Natural killer cell (primary cell): ENCODE results near the gene TMEM236. TPM values are rescaled to one million over a fixed set of nuclear protein-coding genes. Genes with fewer than 3 reads are reported as not detected.

Experiments used
- ATAC-seq, 3 donors: fragments of 150-1000 bp in 2 of 3; fragments of 200-7000 bp in 1 of 3; cut with Tn5 transposase; 1 replicate in 1 of 3; 2 replicates in 2 of 3; pipeline ENCODE4 v1.10.0; 2021; ENCODE audit warnings: mild to moderate bottlenecking in 2 of 3, moderate library complexity in 2 of 3
- DNase-seq, 2 donors: peaks; one replicate each; pipeline versions ENCODE4 v3.0.0 to v3.0.0-alpha.2; 2013 to 2021; ENCODE audit warnings: mixed read lengths in 1 of 2
- H3K27ac ChIP-seq: one replicate; pipeline ENCODE4 v1.5.1; 2013; ENCODE audit warnings: mild to moderate bottlenecking, low read length
- H3K27me3 ChIP-seq: one replicate; pipeline ENCODE4 v1.6.1; 2013; ENCODE audit warnings: low read length; ENCODE audit not compliant: control insufficient read depth, insufficient read depth
- H3K36me3 ChIP-seq: one replicate; pipeline ENCODE4 v1.6.1; 2013; ENCODE audit warnings: low read length; ENCODE audit not compliant: control insufficient read depth, insufficient read depth
- H3K4me1 ChIP-seq: one replicate; pipeline ENCODE4 v1.6.1; 2013; ENCODE audit warnings: low read length; ENCODE audit not compliant: control insufficient read depth, insufficient read depth
- H3K4me3 ChIP-seq: one replicate; pipeline ENCODE4 v1.5.1; 2013; ENCODE audit warnings: low read length
- H3K9me3 ChIP-seq: one replicate; pipeline ENCODE4 v1.6.1; 2013; ENCODE audit warnings: low read length; ENCODE audit not compliant: control insufficient read depth, insufficient read depth
- H3K27ac Mint-ChIP-seq, 2 donors: one replicate each; pipeline ENCODE4 v1.8.0; 2022; ENCODE audit warnings: mild to moderate bottlenecking in 2 of 2, mixed read lengths in 2 of 2, moderate library complexity in 1 of 2
- H3K27me3 Mint-ChIP-seq, 2 donors: one replicate each; pipeline ENCODE4 v1.8.0; 2022; ENCODE audit warnings: low read depth in 2 of 2, mixed read lengths in 2 of 2
- H3K36me3 Mint-ChIP-seq: one replicate; pipeline ENCODE4 v1.8.0; 2022; ENCODE audit warnings: mixed read lengths
- H3K4me1 Mint-ChIP-seq, 2 donors: one replicate each; pipeline ENCODE4 v1.8.0; 2022; ENCODE audit warnings: mixed read lengths in 2 of 2
- H3K4me3 Mint-ChIP-seq: one replicate; pipeline ENCODE4 v1.8.0; 2022; ENCODE audit warnings: mild to moderate bottlenecking, moderate library complexity, mixed read lengths
- H3K9me3 Mint-ChIP-seq, 2 donors: one replicate each; pipeline ENCODE4 v1.8.0; 2022; ENCODE audit warnings: mixed read lengths in 2 of 2
- CTCF ChIP-seq: fragments of 200-600 bp; IDR thresholded peaks from one replicate; pipeline ENCODE4 v1.8.0; 2022; ENCODE audit warnings: antibody characterized with exemption
- WGBS: methylation state at CpG from one replicate; pipeline ENCODE4 v1.1.7; 2013; ENCODE audit warnings: missing lambda C conversion rate; ENCODE audit not compliant: insufficient coverage; 5-methylcytosine and 5-hydroxymethylcytosine counted together
- intact Hi-C: fragments of 100-400 bp; cut with micrococcal nuclease; formaldehyde crosslinking; loops from one replicate; pipeline ENCODE4 v1.14.2; 2022
- total RNA-seq, 4 donors: library from RNA; stranded (reverse); fragments of 120-200 nt in 1 of 4; gene quantifications; one replicate each; pipeline versions ENCODE4 v1.2.3 to v1.2.4, GENCODE V29; 2013 to 2022

TMEM236 gene
- total RNA-seq, 3 donors from 2014 or later (not counting 1 experiment from before 2014, with no cell fraction given) = 0.16 to 0.20 (median 0.16) TPM

DNA sequence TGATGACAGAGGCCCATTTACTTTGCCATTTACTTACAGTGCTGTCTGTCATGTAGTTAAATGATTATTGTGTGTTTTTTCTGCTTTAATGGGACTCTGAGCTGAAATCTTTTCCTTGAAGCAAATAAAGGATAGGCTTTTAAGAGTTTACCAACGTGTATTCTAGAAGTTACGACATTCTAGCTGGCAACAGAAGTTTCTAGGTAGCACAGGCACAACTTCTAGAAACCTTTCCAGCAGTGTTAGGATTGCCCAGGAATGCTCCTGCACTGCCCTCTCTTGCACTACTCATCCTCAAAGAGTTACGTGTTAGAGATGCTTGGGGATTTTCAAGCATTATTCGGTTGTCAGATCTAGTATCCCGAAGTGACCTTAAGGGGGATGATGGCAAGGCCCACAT, 42.5 kb upstream of the TMEM236 start:
- TF ChIP-seq CTCF = no peak
- H3K9me3 ChIP-seq = no peaks in the 10 kb centered on the region
- no peak overlapping the region for H3K4me3 Mint-ChIP-seq
- H3K36me3 ChIP-seq = peaks cover 59% of the 10 kb centered on the region
- no peak overlapping the region for H3K27ac Mint-ChIP-seq
- H3K27ac ChIP-seq = no peak overlapping the region
- H3K27me3 Mint-ChIP-seq = no peaks in the 10 kb centered on the region
- ATAC-seq (no peak), DNase-seq (no peak)
- H3K4me3 ChIP-seq = no peak overlapping the region
- intact Hi-C loops = no loop called here
- WGBS = 94% methylated on average over 5 of the region's 5 CpGs
- H3K4me1 ChIP-seq = no peaks in the 10 kb centered on the region
- peaks cover 8% of the 10 kb centered on the region for H3K36me3 Mint-ChIP-seq
- no peaks in the 10 kb centered on the region for H3K27me3 ChIP-seq
- no peaks in the 10 kb centered on the region for H3K9me3 Mint-ChIP-seq
- H3K4me1 Mint-ChIP-seq = no peaks in the 10 kb centered on the region

DNA sequence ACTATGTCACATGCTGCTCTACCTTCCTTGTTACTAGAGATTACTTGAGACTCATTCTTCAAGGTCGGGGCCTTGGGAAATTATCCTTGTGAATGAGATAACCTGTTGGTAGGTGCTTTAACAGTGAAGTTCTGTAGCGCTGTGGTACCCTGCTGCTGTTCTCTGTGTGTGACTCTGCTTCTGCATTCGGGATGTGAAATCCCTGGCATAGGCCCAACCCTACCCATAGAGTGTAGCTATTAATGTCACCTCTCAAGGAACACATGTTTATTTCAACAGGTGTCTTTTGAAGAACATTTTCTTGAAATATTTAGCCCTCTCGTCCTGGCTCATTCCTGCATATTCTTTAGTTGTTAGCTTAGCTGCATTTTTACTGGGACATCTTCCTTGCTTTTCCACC, 41.8 kb upstream of the TMEM236 start:
- H3K9me3 ChIP-seq = no peaks in the 10 kb centered on the region
- Mint-ChIP-seq H3K27ac (no peak overlapping the region), H3K4me1 (no peaks in the 10 kb centered on the region), H3K9me3 (no peaks in the 10 kb centered on the region), H3K36me3 (peaks cover 9% of the 10 kb centered on the region), H3K27me3 (no peaks in the 10 kb centered on the region), H3K4me3 (no peak overlapping the region)
- peaks cover 65% of the 10 kb centered on the region for H3K36me3 ChIP-seq
- ATAC-seq (no peak), DNase-seq (no peak)
- intact Hi-C loops = no loop called here
- no peak overlapping the region for H3K4me3 ChIP-seq
- no peaks in the 10 kb centered on the region for H3K4me1 ChIP-seq
- 88% methylated on average over 4 of the region's 4 CpGs for WGBS
- no peak overlapping the region for H3K27ac ChIP-seq
- TF ChIP-seq CTCF = no peak
- H3K27me3 ChIP-seq = no peaks in the 10 kb centered on the region

DNA sequence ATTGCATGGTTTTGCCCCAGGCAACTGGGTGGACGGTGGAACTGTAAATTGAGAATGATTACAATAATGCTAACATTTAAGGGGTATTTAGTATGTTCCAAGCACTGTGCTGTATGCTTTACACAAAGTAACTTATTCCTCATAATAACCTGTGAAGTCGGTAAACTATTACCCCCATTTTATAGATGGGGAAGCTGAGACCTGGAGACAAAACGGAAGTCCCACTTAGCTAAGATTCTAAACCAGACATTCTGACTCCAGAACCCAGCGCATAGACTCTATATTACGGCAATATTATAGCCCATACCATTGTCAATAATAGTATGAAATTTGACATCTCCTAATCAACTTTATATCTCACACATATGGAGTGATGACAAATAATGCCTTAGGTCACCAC, 39.9 kb upstream of the TMEM236 start:
- H3K27ac Mint-ChIP-seq = no peak overlapping the region
- Histone ChIP-seq H3K27ac (no peak overlapping the region), H3K4me1 (no peaks in the 10 kb centered on the region), H3K36me3 (peaks cover 65% of the 10 kb centered on the region), H3K27me3 (no peaks in the 10 kb centered on the region), H3K9me3 (no peaks in the 10 kb centered on the region), H3K4me3 (no peak overlapping the region)
- no peak overlapping the region for H3K4me3 Mint-ChIP-seq
- WGBS = 100% methylated on average over 3 of the region's 5 CpGs
- no peaks in the 10 kb centered on the region for H3K9me3 Mint-ChIP-seq
- ATAC-seq (no peak), DNase-seq (no peak)
- H3K4me1 Mint-ChIP-seq = no peaks in the 10 kb centered on the region
- peaks cover 9% of the 10 kb centered on the region for H3K36me3 Mint-ChIP-seq
- TF ChIP-seq CTCF = no peak
- H3K27me3 Mint-ChIP-seq = no peaks in the 10 kb centered on the region
- intact Hi-C loops = no loop called here

- no peak for ATAC-seq
- H3K36me3 Mint-ChIP-seq = peaks cover 9% of the 10 kb centered on the region
- Histone ChIP-seq H3K4me1 (no peaks in the 10 kb centered on the region), H3K9me3 (no peaks in the 10 kb centered on the region), H3K27ac (no peak overlapping the region), H3K27me3 (no peaks in the 10 kb centered on the region), H3K36me3 (peaks cover 62% of the 10 kb centered on the region), H3K4me3 (no peak overlapping the region)
- H3K27me3 Mint-ChIP-seq = no peaks in the 10 kb centered on the region
- H3K27ac Mint-ChIP-seq = no peak overlapping the region
- TF ChIP-seq CTCF = no peak
- intact Hi-C loops = no loop called here
- H3K4me3 Mint-ChIP-seq = no peak overlapping the region
- no peaks in the 10 kb centered on the region for H3K9me3 Mint-ChIP-seq
- 97% methylated on average over 18 of the region's 18 CpGs for WGBS
- H3K4me1 Mint-ChIP-seq = no peaks in the 10 kb centered on the region
- DNase-seq = no peak
These were observed 39.1 kb upstream of the TMEM236 start for GRCh38 chr10:17712717-17713471.
